ENCODE results near the gene LMBRD2.

DNA sequence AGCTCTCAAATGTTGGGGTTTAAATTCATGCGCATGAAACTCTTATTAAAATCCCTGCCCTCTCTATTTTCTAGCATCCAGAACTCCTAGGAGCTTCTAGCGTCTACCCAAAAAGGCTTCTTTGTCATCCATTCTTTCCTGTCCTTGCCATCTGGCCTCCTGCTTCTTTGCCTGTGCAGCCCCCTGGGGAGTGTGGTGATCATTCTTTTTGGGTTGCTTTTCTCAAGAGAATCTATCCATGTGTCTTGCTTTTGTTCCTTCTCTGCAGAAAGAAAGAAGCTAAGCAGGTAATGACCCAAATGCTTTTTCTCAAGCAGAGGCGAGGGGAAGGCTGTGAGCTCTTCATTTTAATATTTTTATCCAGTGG lies 26.8 kb upstream of the LMBRD2 start:
- TF ChIP-seq, protein P1, sequence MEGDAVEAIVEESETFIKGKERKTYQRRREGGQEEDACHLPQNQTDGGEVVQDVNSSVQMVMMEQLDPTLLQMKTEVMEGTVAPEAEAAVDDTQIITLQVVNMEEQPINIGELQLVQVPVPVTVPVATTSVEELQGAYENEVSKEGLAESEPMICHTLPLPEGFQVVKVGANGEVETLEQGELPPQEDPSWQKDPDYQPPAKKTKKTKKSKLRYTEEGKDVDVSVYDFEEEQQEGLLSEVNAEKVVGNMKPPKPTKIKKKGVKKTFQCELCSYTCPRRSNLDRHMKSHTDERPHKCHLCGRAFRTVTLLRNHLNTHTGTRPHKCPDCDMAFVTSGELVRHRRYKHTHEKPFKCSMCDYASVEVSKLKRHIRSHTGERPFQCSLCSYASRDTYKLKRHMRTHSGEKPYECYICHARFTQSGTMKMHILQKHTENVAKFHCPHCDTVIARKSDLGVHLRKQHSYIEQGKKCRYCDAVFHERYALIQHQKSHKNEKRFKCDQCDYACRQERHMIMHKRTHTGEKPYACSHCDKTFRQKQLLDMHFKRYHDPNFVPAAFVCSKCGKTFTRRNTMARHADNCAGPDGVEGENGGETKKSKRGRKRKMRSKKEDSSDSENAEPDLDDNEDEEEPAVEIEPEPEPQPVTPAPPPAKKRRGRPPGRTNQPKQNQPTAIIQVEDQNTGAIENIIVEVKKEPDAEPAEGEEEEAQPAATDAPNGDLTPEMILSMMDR (IDR thresholded peaks at IDR 0.05; ENCODE audit: extremely low read depth in 1 of 2, insufficient read depth in 1 of 2, low read depth in 1 of 2, low read length in 2 of 2), result no peak
- TF ChIP-seq, protein P2, sequence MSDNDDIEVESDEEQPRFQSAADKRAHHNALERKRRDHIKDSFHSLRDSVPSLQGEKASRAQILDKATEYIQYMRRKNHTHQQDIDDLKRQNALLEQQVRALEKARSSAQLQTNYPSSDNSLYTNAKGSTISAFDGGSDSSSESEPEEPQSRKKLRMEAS (IDR thresholded peaks at IDR 0.05; ENCODE audit: insufficient read depth, insufficient read length), result no peak

Data from endothelial cell of umbilical vein (primary cell).